ENCODE measurements around the gene KDM4D.
"Not testable (repeated sequence)": the region's sequence is repeated elsewhere in the genome, so short reads cannot be mapped to it uniquely, and the experiment has no call there.

KDM4D gene

DNA sequence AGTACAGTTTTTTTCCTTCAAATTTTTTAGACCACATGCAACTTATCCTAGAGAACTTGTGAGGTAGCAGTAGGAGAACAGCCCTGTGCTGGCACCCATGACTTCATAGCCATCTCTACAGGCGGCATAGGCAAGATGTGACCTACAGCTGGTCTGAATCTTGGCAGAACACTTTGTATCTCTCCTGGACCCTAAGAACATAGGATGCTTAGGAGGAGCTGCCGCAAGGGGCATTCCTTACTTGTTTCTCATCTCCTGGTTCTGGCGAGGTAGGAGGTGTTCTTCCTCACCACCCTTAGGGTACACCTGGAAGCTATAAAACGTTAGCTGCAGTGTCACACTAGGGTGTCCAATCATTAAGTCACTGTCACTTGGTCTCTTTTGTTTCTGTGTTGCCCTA lies 16.5 kb upstream of the KDM4D start:
- DNase-seq = no peak

DNA sequence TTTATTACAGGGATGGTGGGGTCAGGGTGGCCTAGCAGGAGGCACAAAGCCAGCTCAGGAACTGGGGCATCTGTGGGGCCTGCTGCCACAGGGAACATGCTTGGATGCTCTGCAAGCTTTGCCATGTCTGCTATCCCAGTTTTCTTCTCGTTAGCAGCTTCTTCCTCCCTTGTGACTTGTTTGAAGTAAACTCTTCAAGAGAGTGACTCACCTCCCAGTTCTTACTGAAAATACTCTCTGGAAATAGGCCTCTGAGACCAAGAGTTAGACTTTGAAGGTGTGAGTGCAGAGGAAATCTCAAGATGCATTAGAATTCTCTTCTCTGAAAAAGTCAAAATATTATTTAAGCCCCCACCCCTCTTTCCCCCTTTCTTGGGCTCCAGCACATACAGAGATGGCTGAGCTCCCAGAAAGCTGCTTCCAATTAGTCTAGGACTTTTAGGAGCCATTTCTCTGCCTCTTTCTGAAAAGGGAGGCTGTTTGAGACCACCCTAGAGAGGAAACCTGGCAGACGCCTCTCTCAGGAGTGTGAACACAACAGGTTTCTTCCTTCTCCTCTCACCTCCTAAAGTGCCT lies 15.3 kb upstream of the KDM4D start:
- DNase-seq = no peak

DNA sequence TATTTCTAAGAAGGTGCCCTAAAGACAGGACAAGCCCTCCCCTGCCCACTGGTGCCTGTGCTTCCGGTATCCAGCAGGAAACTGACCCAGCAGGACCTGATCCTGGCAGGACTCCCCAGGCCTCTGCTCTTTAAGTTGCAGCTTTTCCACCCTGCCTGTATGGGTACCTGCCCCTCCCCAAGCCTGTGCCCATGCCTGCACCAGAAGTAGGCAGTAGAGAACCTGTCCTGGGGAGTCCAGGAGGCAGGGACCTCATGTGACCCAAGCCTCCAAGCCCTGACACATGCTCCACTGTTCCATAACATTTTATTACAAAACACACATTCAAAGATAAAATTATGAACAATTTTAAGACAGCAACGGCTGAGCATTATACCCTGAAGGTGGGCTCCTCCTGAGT lies 14.3 kb upstream of the KDM4D start:
- DNase-seq = no peak

DNA sequence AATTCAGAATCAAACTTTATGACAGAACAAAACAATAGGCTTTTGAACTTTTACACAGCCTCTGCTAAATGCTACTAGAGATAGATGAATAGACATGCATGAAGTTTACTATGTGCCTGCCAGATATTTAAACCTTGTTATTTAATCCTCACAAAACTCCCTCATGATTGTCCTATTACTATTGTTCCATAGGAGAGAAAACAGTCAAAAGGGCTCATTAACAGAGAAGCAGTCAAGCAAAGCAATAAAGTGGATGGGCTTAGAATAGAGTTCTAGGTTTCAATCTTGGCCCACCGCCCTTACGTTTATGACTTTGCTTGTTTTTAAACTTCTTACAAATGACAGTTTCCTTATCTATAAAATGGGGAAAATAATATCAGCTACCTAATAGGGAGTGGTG lies 13.0 kb upstream of the KDM4D start:
- DNase-seq = no peak

DNA sequence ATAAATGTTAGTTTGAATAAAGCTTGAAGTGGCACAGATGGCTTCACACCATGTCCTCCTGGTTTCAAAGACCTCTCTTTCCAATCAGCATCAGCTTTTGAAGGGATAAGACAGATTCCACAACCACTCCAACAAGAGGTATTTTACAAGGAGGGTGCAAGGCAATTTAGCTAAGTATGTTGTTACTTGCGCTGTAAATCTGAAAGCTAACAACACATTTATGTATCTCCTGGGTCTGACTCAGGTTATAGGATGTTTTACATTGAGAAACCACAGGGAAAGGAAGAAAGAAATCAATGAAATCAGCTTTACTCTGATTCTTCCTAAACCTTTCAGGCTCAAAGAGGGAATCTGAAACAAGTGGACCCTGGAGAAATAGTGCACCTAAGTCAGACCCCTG lies 12.3 kb upstream of the KDM4D start:
- DNase-seq = no peak

DNA sequence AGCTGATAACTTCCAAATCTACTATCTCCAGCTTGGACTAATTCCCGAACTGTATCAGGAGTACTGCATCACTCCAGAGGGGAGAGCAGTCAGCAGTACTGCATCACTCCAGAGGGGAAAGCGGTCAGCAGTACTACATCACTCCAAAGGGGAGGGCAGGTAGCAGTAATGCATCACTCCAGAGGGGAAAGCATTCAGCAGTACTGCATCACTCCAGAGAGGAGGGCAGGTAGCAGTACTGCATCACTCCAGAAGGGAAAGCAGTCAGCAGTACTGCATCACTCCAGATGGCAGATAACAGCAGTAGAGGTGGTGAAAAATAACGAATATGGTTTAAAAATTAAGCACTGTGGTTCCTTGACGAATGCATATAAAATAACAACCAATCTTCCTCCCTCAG lies 8.6 kb upstream of the KDM4D start:
- no peak for DNase-seq

DNA sequence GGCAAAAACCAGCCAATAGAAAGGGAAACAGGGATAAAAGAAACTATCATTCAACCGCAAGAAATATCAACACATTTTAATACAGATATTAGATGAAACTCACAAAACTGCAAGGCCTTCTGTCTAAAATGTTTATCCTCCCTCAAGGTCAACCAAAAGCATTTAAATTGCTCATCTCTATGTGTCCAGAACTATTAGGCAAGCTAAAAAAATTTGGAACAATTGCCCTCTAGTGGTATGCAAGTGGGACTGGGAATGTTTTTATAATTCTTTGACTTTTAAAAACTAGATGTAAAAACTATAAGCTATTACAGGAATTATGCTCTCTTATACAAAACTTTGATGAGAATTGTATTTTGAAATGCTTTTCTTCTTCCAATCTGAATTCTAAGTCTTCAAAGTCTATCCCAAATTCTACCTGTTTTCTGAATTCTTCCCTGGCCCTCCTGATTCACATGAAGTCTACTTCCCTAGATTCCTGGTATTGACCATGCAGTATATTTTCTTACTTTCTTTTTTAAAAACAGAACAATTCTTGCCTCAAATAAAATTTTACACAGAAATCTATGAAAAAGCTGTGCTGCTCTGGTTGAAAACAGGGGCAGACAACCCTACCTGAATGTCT lies 5.1 kb upstream of the KDM4D start:
- DNase-seq = no peak

DNA sequence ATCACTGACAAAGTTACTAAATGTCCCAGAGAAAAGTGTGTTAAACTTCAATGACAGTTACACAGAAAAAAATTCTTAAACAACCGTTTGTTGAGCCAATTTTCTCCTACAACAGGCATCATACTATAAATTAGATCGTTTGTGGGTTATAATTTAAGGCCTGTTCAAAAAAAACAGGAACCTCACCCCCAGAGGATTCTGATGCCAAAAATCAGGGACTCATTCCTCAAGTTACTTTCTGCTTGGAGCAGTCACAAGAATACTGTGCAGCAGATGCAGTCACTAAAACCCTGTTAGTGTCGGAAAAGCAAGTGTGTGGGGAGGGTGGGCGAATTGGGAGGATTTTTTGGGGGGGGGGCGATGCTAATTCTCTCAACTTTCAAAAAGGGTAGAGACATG lies 810 bp upstream of the KDM4D start:
- DNase-seq = no peak

DNA sequence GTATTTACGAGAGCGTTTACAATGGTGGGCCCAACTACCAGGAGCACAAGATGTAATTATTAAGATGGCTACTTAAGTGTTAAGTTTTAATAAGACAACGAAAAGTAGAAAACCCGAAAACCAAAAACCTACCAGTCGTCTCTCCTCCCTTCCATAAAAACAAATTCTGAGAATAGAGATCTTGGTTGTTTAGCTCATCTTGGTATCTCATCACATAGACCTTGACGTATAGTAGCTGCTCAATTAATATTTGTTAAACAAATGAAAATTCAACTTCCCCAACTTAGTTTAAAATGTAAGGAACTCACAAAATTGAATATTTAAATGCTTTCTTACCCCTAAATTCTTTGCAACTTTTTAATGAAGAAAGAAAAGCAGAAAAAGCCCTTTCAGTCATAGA lies 669 bp downstream of the KDM4D start:
- DNase-seq = no peak

DNA sequence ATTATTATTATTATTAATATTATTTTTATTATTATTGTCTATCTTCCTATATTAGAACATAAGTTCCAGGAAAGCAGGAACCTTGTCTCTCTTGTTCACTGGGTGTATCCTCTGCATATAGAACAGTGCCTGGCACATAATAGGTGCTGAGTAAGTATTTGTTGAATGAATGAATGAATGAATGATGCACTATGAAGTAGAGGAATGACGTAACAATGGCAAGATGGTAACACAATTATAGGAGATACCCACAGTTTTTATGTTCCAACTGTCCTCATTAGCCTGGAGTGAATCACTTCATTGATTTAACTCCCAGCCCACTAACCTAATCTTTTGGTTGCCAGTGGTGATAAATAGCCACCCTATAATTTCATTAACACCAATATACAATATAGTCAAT lies 2.1 kb downstream of the KDM4D start:
- DNase-seq = no peak

DNA sequence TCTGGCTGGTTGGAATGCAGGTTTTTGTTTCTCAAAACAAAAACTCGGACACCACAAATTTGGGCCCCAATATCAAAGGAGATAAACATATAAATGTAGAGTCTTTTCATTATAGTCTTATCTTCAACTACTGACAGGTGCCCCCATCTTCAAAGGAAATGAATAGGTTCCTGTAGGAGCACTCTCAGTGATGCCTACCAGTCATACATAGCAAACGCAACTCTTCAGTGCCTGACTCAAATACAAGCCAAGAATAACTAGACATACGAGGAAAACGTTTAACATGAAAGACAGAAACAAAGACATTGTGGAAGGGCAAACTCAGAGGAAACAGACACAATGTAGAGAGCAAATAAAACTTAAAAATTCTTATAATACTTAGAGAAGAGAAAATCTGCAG lies 13.9 kb downstream of the KDM4D start:
- no peak for DNase-seq

DNA sequence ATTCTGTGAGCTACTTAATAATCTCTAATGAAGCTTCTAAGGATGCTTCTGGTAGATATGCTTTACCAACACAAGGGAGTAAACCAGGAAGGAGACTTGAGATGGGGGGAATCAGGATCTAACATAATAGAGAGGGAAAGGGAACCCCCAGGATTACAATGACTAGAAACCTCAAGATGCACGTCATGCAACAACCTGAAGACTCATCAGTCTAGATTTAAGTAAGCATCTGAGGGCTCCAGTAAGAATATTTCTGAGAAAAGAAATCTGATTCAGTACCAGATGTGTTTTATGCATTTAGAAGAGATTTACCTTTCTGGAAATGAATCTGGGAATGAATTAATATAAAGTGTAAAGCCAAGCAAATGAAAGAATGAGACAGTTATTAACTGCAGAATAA lies 15.2 kb downstream of the KDM4D start:
- DNase-seq = no peak

DNA sequence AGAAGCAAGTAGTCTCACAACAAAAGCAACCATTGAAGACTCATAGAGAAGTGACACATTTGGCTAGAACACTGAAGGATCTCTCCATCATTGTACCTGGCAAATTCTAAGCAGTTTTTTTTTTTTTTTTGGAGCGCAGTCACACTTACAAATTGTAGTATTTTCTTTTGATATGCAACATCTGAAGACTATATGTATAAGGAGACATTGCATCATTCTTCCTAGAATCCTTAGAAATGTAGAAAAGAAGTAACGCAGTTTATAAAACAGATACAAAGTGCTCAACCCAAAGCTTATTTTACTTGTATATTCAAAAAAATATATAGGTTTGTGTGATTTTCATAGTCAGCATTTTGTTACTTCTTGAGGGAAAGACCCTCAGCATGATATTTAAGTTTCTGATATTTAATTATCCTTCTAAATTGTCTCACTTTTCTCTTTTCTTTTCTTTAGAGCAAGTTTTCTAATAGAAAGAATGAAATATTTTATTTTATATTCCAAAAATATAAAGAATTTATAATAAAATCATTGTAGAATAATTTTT lies 20.0 kb downstream of the KDM4D start:
- DNase-seq = no peak

DNA sequence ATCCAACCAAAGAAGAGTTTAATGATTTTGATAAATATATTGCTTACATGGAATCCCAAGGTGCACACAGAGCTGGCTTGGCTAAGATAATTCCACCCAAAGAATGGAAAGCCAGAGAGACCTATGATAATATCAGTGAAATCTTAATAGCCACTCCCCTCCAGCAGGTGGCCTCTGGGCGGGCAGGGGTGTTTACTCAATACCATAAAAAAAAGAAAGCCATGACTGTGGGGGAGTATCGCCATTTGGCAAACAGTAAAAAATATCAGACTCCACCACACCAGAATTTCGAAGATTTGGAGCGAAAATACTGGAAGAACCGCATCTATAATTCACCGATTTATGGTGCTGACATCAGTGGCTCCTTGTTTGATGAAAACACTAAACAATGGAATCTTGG lies 23.9 kb downstream of the KDM4D start:
- DNase-seq = no peak

DNA sequence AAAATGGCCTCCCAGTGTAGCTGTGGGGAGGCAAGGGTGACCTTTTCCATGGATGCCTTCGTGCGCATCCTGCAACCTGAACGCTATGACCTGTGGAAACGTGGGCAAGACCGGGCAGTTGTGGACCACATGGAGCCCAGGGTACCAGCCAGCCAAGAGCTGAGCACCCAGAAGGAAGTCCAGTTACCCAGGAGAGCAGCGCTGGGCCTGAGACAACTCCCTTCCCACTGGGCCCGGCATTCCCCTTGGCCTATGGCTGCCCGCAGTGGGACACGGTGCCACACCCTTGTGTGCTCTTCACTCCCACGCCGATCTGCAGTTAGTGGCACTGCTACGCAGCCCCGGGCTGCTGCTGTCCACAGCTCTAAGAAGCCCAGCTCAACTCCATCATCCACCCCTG lies 24.8 kb downstream of the KDM4D start:
- DNase-seq = no peak

DNA sequence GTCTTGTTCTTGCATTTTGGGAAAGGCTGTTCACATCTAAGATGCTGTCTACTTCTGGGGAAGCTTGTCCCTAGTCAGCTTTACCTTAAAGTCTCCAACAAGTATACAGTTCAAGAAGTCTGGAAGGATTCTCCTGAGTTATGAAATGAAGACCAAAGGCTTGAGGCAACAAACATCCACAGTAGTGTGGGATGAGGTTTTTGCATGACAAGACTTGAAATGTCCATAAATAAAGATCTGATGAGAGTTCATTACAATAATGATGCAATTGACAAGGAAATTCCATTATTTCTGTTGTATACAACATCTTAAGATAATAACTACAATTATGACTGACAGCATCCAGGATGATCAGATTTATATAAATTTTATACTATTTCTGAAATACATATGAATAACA lies 30.2 kb downstream of the KDM4D start:
- DNase-seq = no peak

DNA sequence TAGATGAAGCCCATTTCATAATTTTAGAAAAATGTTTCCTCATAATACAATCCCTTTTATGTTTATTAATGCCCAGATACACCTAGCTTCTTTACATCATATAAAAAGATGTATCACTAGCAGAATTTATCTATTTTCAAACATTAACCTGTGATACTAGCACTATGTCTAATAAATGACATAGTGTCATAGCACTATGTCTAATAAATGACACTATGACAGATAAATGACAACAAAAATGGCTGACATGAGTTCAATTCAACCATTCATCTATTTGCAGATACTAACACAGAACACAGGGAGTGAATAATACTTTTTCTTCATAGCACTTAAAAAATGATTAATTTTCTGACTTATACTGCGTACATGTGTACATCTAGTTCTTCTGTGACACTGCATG lies 32.1 kb downstream of the KDM4D start:
- DNase-seq = no peak

DNA sequence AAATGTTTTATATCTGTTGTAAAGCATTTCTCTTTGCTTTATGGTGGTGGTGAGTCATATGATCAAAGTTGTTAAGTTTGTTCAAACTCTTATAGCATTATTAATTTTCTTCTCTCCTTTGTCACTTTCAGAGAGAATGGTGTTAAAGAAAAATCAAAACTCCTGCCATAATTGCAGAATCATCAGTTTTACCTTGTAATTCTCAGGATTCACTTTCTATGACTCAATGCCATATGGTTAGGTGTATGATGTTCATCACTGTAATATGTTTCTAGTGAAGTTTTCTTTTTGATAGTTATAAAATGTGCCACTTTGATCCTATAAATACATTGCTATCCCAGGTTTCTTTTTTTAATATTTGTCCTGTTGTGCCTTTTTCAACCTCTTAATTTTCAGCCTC lies 37.9 kb downstream of the KDM4D start:
- no peak for DNase-seq

DNA sequence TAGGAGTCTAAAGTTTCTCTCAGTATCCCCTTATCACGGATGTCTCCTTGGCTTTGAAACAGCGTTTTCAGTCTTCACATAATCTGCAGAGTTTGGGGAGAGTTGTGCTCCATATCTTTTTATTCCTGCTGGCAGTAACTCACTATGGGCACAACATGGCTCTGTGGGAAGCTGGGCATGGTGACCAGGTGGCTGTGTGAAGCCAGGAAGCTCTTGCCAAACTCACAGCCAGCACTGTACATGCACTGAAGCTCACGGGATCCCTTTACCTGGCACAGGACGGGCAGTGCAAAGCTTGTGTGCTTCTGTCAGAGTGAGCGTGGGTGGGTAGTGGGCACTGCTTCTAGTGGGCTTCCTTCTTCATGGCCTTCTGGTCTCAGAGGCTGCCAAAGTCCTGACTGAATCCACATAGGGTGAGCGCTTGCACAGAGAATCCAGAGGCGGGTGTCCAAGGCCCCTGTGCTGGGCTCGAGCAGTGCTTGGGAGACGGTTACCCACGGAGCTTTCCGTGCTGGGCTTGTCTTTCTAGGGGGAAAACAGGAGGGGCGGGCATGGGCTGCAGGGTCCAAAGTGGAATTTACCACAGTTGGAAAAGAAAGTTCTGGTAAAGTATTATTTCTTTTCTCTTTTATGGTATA lies 40.8 kb downstream of the KDM4D start:
- no peak for DNase-seq

DNA sequence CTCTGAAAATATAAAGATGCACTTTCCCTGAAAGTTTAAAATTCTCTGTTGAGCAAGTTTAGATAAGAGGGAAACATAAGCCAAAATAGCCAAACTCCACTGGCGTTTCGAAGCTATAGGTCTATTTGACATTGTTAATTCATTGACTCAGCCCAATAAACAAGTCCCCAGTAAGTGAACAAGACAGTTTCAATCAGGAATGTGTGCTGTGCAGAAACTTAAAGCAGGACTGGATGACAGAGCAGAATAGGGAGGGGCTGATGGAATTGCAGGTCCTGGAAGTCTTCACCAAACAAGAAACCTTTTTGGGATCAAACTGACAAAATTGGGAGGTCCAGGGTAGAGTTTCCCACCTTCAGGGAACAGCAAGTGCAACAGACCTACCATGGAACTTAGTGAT lies 42.6 kb downstream of the KDM4D start:
- DNase-seq = no peak

DNA sequence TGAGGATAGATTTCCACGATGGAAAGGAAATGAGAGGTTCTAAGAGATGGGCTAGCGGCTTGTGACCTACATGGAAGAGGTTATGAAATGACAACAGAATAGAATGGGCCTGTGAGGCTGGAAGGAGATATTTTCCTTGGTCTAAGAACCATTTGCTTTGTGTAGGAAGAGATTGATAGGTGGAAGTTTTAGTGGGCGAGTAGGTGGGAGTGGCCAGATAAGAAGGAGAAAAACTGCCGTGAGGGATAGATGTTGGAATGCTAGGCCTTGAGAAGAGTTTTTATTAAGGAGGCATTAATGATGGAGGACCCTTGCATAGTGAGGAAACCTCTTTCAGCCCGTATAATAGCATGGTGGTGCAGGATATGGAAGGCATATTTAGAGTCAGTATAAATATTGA lies 48.0 kb downstream of the KDM4D start:
- not testable (repeated sequence) for DNase-seq

DNA sequence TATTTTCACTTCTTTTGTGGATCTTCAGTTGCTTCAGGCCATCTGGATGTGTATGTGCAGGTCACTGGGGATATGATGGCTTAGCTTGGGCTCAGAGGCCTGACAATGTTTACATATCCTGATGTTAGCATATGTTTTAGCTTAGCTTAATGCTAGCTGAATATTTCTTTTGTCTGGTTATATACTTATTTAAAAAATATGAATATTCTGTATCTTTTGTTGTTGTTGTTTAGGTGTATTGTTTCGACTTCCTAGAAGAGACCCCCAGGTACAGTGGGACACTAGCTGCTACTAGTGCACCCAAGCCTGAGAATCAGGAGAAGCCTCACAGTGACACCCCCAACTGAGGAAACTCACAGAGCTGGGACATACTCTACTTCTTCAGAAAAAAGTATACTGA lies 51.4 kb downstream of the KDM4D start, which contains the start of gene KDM4E:
Gene KDM4E, plus strand, starts transcription at position 301 of the 400 bp plus-strand sequence. CDS start 300 bp downstream, outside the sequence.
- DNase-seq = no peak

DNA sequence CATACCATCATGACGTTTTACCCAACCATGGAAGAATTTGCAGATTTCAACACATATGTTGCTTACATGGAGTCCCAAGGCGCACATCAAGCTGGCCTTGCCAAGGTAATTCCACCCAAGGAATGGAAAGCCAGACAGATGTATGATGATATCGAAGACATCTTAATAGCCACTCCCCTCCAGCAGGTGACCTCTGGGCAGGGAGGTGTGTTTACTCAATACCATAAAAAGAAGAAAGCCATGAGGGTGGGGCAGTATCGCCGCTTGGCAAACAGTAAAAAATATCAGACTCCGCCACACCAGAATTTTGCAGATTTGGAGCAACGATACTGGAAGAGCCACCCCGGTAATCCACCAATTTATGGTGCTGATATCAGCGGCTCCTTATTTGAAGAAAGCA lies 52.1 kb downstream of the KDM4D start:
- DNase-seq = not testable (repeated sequence)

Data from amygdala (tissue), 56 donors.